Keratinocyte (primary cell): Measurements from ENCODE around the gene HEPACAM2.

Experiments used
- CTCF ChIP-seq, 3 experiments: IDR thresholded peaks in 1 of 3; conservative IDR thresholded peaks in 1 of 3; optimal IDR thresholded peaks in 1 of 3; 2 replicates in 2 of 3; 3 replicates in 1 of 3; pipeline versions ENCODE3 to v1.5.1; 2011; ENCODE audit warnings: low read length in 3 of 3, mild to moderate bottlenecking in 3 of 3, moderate library complexity in 2 of 3, control low read depth in 1 of 3, inconsistent platforms in 1 of 3; ENCODE audit not compliant: insufficient read depth in 2 of 3; ENCODE audit errors: extremely low read depth in 1 of 3
- EZH2 ChIP-seq: IDR thresholded peaks from one replicate; pipeline ENCODE4 v1.6.1; 2012; ENCODE audit warnings: inconsistent platforms, mild to moderate bottlenecking, low read length, moderate library complexity

GRCh38 chr7:93175219-93175618, 51.0 kb downstream of the HEPACAM2 start:
- TF ChIP-seq CTCF (optimal IDR thresholded peaks at IDR 0.05 in 1 of 3, IDR thresholded peaks at IDR 0.05 in 1 of 3, conservative IDR thresholded peaks at IDR 0.05 in 1 of 3; ENCODE audit: extremely low read depth in 1 of 3, insufficient read depth in 2 of 3, low read length in 3 of 3): peak in 1 of 3 experiments; percentile 10
- no peak for TF ChIP-seq EZH2
